ENCODE data around the gene FARP1.

Gene FARP1

GRCh38 chr13:98480915-98481877 is 338.3 kb downstream of the FARP1 start:
- H3K4me1 ChIP-seq (ENCODE audit: insufficient read depth, poor library complexity, severe bottlenecking): peaks cover 45% of the 10 kb centered on the region
- no peak for TF ChIP-seq CTCF (IDR thresholded peaks at IDR 0.05; ENCODE audit: poor library complexity, severe bottlenecking)
- H3K4me3 ChIP-seq (ENCODE audit: severe bottlenecking): no peak overlapping the region
- peaks cover 21% of the 10 kb centered on the region for H3K36me3 ChIP-seq (ENCODE audit: low read depth)
- no peaks in the 10 kb centered on the region for H3K9me3 ChIP-seq (ENCODE audit: severe bottlenecking)
- H3K27ac ChIP-seq (ENCODE audit: poor library complexity, severe bottlenecking): peak overlapping the region; percentile 92
- DNase-seq (ENCODE audit: low spot score) (no peak), ATAC-seq (ENCODE audit: low read depth) (no peak)
- no peaks in the 10 kb centered on the region for H3K27me3 ChIP-seq (ENCODE audit: insufficient read depth, poor library complexity, severe bottlenecking)

GRCh38 chr13:98482476-98483444 is 339.9 kb downstream of the FARP1 start:
- Histone ChIP-seq H3K27me3 (ENCODE audit: insufficient read depth, poor library complexity, severe bottlenecking) (no peaks in the 10 kb centered on the region), H3K4me1 (ENCODE audit: insufficient read depth, poor library complexity, severe bottlenecking) (peaks cover 31% of the 10 kb centered on the region), H3K9me3 (ENCODE audit: severe bottlenecking) (no peaks in the 10 kb centered on the region), H3K4me3 (ENCODE audit: severe bottlenecking) (no peak overlapping the region), H3K36me3 (ENCODE audit: low read depth) (peaks cover 21% of the 10 kb centered on the region), H3K27ac (ENCODE audit: poor library complexity, severe bottlenecking) (peak overlapping the region; percentile 92)
- ATAC-seq (ENCODE audit: low read depth) (no peak), DNase-seq (ENCODE audit: low spot score) (no peak)
- TF ChIP-seq CTCF (IDR thresholded peaks at IDR 0.05; ENCODE audit: poor library complexity, severe bottlenecking): peak; percentile 22

GRCh38 chr13:98483601-98484288 is 340.9 kb downstream of the FARP1 start:
- ATAC-seq (ENCODE audit: low read depth) (no peak), DNase-seq (ENCODE audit: low spot score) (no peak)
- Histone ChIP-seq H3K4me1 (ENCODE audit: insufficient read depth, poor library complexity, severe bottlenecking) (peaks cover 30% of the 10 kb centered on the region), H3K27me3 (ENCODE audit: insufficient read depth, poor library complexity, severe bottlenecking) (no peaks in the 10 kb centered on the region), H3K27ac (ENCODE audit: poor library complexity, severe bottlenecking) (peak overlapping the region; percentile 92), H3K36me3 (ENCODE audit: low read depth) (peaks cover 21% of the 10 kb centered on the region), H3K9me3 (ENCODE audit: severe bottlenecking) (no peaks in the 10 kb centered on the region), H3K4me3 (ENCODE audit: severe bottlenecking) (no peak overlapping the region)
- no peak for TF ChIP-seq CTCF (IDR thresholded peaks at IDR 0.05; ENCODE audit: poor library complexity, severe bottlenecking)

- Histone ChIP-seq H3K36me3 (ENCODE audit: low read depth) (peaks cover 21% of the 10 kb centered on the region), H3K27me3 (ENCODE audit: insufficient read depth, poor library complexity, severe bottlenecking) (no peaks in the 10 kb centered on the region), H3K4me3 (ENCODE audit: severe bottlenecking) (peak overlapping the region; percentile 2), H3K9me3 (ENCODE audit: severe bottlenecking) (no peaks in the 10 kb centered on the region), H3K27ac (ENCODE audit: poor library complexity, severe bottlenecking) (peak overlapping the region; percentile 92), H3K4me1 (ENCODE audit: insufficient read depth, poor library complexity, severe bottlenecking) (peaks cover 30% of the 10 kb centered on the region)
- TF ChIP-seq CTCF (IDR thresholded peaks at IDR 0.05; ENCODE audit: poor library complexity, severe bottlenecking): peak; percentile 32
- DNase-seq (ENCODE audit: low spot score) (peak; percentile 98), ATAC-seq (ENCODE audit: low read depth) (peak; percentile 88)
Observed at GRCh38 chr13:98484289-98485219, 341.7 kb downstream of the FARP1 start.

All from RWPE2 (cell line).